ENCODE results near the gene KRT36.
A peak's percentile ranks its signal among the peaks of the same experiment; 100 is the strongest.

Gene KRT36

GRCh38 chr17:41478237-41478636 is 11.5 kb downstream of the KRT36 start:
- DNase-seq (ENCODE audit: low read depth), result no peak
- H3K4me3 ChIP-seq (ENCODE audit: low read depth, low read length), result no peak overlapping the region
- TF ChIP-seq, protein P1, sequence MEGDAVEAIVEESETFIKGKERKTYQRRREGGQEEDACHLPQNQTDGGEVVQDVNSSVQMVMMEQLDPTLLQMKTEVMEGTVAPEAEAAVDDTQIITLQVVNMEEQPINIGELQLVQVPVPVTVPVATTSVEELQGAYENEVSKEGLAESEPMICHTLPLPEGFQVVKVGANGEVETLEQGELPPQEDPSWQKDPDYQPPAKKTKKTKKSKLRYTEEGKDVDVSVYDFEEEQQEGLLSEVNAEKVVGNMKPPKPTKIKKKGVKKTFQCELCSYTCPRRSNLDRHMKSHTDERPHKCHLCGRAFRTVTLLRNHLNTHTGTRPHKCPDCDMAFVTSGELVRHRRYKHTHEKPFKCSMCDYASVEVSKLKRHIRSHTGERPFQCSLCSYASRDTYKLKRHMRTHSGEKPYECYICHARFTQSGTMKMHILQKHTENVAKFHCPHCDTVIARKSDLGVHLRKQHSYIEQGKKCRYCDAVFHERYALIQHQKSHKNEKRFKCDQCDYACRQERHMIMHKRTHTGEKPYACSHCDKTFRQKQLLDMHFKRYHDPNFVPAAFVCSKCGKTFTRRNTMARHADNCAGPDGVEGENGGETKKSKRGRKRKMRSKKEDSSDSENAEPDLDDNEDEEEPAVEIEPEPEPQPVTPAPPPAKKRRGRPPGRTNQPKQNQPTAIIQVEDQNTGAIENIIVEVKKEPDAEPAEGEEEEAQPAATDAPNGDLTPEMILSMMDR (conservative IDR thresholded peaks at IDR 0.05; ENCODE audit: low read depth, low read length), result peak; percentile 9

DNA sequence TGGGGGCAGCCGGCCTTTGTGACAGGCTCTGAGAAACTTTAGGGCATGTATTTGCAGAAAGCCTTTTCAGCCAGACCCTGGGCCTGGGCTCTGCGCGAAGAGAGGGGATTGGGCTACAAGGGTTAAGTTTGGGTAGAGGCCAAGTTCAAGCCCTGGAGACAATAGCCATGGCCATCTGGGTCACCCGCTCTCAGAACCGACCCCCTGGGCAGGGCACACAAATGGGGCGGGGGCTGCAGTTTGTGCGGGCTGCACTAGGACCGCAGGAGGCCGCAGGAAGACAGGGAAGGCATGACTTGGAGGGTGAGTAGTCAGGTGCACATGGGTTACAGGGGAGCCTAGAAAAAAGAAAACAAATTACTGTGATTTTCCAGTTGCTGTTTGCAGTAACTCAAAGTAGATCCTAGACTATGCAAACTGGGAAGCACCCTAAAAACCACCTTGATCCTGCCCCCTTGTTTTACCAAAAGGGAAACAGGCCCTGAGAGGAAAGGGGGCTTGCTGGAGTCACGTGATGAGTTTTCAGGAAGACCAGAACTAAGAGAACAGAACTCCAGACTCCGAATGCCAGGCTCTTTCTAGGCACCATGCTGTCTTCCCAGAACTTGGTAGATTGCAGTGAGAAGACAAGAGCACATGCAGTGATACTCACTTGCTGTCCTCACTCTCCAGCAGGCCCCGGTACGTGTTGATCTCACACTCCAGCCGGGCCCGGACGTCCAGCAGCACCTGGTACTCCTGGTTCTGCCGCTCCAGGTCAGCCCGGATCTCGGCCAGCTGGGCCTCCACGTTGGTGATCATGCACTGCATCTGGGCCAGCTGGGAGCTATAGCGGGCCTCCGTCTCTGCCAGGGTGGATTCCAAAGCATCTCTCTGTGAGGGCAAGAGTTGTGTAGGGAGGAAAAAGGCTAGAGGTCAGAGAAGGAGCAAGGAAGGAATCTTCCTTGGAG is 12.6 kb downstream of the KRT36 start:
- H3K4me3 ChIP-seq (ENCODE audit: low read depth, low read length), result no peak overlapping the region
- TF ChIP-seq, protein P1 (conservative IDR thresholded peaks at IDR 0.05; ENCODE audit: low read depth, low read length), result no peak
- no peak for DNase-seq (ENCODE audit: low read depth)

DNA sequence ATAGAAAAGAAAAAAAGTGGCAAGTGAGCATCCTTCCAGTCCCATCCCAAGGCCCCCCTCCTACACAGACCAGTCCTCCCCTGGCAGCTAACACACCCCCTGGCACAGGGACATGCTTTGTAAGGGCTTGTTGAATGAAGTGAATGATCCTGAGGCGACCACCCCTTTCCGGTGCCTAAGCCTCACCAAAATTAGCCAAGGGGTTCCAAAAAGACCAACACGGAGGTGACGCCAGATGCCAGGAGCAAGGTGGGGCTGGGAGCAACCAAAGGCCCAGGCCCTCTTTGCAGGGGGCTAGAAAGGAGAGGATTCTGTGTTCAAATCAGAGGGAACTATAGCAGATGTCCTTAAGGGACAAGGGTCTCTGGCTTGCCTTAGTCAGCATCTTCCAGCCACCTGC is 14.3 kb downstream of the KRT36 start:
- no peak overlapping the region for H3K4me3 ChIP-seq (ENCODE audit: low read depth, low read length)
- DNase-seq (ENCODE audit: low read depth), result no peak
- TF ChIP-seq, protein P1 (conservative IDR thresholded peaks at IDR 0.05; ENCODE audit: low read depth, low read length), result no peak

DNA sequence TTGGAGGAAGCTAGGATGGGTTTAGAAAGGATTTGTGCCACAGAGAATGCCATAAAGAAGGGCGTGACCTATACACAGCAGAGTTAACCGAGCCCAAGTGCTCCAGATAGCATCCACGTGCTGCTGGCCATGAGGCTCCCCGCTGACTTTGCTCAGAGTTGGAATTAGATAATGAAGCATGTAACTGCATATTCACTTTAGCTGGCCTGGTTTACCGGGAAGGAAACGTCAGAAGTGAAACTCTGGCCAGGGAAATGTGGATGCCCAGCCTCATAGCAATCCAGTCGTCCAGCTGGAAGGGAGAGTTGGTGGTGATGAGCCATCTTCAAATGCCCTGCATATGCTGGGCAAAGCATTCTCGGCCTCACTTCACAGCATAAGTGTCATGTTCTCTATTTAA is 14.8 kb downstream of the KRT36 start:
- TF ChIP-seq, protein P1 (conservative IDR thresholded peaks at IDR 0.05; ENCODE audit: low read depth, low read length), result no peak
- DNase-seq (ENCODE audit: low read depth), result peak; percentile 36

DNA sequence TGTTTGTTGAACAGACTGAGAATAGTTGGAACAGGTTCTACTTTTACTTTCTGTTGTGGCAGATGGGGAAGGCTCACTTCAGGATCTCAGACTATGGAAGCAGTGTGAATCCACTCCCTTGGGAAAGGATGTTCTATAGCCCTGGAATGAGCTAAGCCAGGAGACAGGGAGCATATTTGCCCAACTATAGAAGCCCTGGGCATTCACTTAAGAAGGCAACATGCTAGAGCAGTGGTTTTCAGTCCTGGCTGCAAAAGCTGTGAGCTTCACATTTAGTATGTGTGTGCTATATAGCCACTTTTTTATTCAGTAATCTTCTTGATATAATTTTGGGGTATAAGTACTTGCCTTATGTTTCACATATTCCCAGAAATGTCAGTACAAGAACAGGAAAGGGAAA is 21.4 kb downstream of the KRT36 start:
- TF ChIP-seq, protein P1 (conservative IDR thresholded peaks at IDR 0.05; ENCODE audit: low read depth, low read length), result no peak

More for the DNA sequence above, 14.8 kb downstream of the KRT36 start:
- no peak overlapping the region for H3K4me3 ChIP-seq (ENCODE audit: low read depth, low read length)

GRCh38 chr17:41467561-41467960 is 22.1 kb downstream of the KRT36 start:
- TF ChIP-seq, protein P1 (conservative IDR thresholded peaks at IDR 0.05; ENCODE audit: low read depth, low read length), result no peak
- DNase-seq (ENCODE audit: low read depth), result no peak
- no peak overlapping the region for H3K4me3 ChIP-seq (ENCODE audit: low read depth, low read length)

More for the DNA sequence above, 21.4 kb downstream of the KRT36 start:
- no peak overlapping the region for H3K4me3 ChIP-seq (ENCODE audit: low read depth, low read length)
- no peak for DNase-seq (ENCODE audit: low read depth)

- TF ChIP-seq, protein P1 (conservative IDR thresholded peaks at IDR 0.05; ENCODE audit: low read depth, low read length), result no peak
- DNase-seq (ENCODE audit: low read depth), result no peak
- no peak within 1 kb of the TSS for H3K4me3 ChIP-seq (ENCODE audit: low read depth, low read length)
Measured at GRCh38 chr17:41466988-41467387, 22.7 kb downstream of the KRT36 start, which contains the start of gene KRT32. Gene KRT32, minus strand, starts transcription at chr17:41467386. Its CDS starts 61 bp downstream, at chr17:41467325.
